ENCODE measurements around the gene CLEC4C. TPM values are rescaled to one million over a fixed set of nuclear protein-coding genes. Genes with fewer than 3 reads are reported as not detected.

CLEC4C gene
- total RNA-seq = not detected in 2 replicates

DNA sequence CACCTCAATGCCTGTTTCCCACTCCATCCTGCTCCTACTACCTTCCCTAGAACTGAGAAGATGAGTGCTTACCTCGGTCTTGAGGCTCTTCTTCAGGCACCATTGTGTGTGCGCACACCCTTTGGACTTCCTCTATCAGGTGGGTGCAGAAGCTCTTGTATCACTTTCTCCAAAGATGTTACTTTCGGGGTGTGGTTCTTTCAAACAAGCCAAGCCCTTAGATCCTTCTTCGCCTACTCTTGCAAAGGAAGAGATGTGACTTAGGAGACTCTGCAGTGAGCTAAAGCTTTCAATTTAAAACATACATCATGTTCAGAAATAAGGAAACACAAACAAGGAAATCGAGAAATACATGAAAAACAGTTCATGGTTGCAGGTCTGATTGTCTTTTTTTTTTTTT lies at the start of gene CLEC4C:
CLEC4C (minus strand) TSS at position 130 of the 400 bp plus-strand sequence; CDS start at position 103, 27 bp downstream.

DNA sequence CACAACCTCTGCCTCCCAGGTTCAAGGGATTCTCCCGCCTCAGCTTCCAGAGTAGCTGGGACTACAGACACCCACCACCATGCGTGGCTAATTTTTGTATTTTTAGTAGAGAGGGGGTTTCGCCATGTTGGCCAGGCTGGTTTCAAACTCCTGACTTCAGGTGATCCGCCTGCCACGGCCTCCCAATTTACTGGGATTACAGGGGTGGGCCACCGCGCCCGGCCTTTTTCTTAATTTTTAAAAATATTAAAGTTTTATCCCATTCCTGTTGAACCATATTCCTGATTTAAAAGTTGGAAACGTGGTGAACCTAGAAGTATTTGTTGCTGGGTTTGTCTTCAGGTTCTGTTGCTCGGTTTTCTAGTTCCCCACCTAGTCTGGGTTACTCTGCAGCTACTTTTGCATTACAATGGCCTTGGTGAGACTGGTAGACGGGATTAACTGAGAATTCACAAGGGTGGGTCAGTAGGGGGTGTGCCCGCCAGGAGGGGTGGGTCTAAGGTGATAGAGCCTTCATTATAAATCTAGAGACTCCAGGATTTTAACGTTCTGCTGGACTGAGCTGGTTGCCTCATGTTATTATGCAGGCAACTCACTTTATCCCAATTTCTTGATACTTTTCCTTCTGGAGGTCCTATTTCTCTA lies 41.8 kb upstream of the CLEC4C start, which contains the start of gene NANOG:
NANOG (plus strand) TSS at position 519 of the 645 bp plus-strand sequence. CDS start 213 bp downstream, outside the sequence.

DNA sequence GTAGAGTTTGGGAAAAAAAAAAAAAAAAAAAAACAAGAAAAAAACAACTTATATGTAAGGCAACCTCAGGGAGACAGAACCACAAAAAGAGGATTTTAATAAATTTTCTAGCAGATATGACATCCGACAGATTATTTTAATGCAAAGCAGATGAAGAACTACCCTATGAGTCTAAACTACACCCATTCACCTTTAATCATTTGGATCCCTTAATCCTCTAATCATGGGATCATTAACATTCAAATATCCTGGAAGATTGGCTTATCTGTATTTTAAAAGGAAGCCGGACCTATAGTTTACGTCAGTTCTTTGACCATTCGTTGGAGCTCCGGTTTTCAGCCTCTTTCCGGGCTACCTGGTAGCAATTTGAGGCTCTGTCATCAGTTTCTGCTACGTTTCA lies 36.0 kb downstream of the CLEC4C start, which contains the start of gene DPPA3:
DPPA3 (plus strand) TSS at position 301 of the 400 bp plus-strand sequence. CDS start 138 bp downstream, outside the sequence.

GRCh38 chr12:7695566-7696197 lies 51.5 kb downstream of the CLEC4C start, which contains the start of gene GDF3:
TSS of gene GDF3 (minus strand) at chr12:7695775. CDS start at chr12:7695728, 47 bp downstream.

Other genes with a start within 250 kb of the CLEC4C start
- not detected in 2 replicates for gene CD163, start 243.6 kb downstream of the CLEC4C start, total RNA-seq
- not detected in 2 replicates for gene APOBEC1, start 81.5 kb downstream of the CLEC4C start, total RNA-seq
- not detected in 2 replicates for gene GDF3, start 51.6 kb downstream of the CLEC4C start, total RNA-seq
- gene DPPA3, start 35.9 kb downstream of the CLEC4C start, total RNA-seq = not detected in 2 replicates
- not detected in 2 replicates for gene NANOGNB, start 17.8 kb upstream of the CLEC4C start, total RNA-seq
- not detected in 2 replicates for gene NANOG, start 42.0 kb upstream of the CLEC4C start, total RNA-seq
- gene SLC2A14, start 125.5 kb upstream of the CLEC4C start, total RNA-seq = not detected in 2 replicates
- gene SLC2A3, start 188.8 kb upstream of the CLEC4C start, total RNA-seq = 80.4 and 148 TPM in 2 replicates